ENCODE data around the gene BEST3.
A peak's percentile ranks its signal among the peaks of the same experiment; 100 is the strongest.
"Not testable (repeated sequence)": the region's sequence is repeated elsewhere in the genome, so short reads cannot be mapped to it uniquely, and the experiment has no call there.

The BEST3 gene

DNA sequence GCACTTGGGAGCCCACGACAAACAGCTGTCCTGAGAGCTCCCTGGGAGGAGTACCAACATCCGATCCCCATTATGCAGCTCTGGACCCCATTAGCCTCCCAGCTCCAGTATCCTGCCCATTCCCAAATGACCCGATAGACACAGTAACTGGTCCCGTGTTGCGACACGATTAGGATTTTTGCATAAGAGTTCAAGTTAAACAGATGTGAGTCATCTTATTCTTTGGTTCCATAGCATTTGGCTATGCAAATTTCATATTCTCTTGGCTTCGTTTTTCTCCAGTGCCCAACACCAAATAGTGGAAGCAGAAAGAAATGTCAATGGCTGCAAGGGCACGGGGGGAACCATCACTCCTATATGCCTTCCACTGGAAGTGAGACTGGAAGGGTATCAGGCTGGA, 45.4 kb downstream of the BEST3 start:
- FAIRE-seq (no peak), DNase-seq (ENCODE audit: low spot score) (no peak)

DNA sequence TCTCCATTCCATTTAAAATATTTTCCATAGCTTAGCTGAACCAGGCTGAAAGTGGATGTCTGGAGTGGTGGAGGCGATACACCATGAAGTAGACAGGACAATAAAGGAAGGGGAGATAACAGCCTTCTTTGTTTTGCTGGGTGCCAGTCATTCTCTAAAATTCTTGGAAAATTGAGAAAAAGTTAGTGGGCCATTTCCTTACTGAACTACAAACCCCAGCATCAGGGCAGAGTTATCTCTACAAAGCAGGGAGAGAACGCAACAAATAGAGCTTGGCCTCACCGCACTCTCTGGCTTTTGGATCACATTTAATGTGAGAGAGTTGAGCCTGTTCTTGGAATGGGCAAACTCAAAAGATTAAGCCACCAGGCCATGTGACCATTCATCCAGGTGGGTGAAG, 47.2 kb downstream of the BEST3 start:
- no peak for FAIRE-seq
- DNase-seq (ENCODE audit: low spot score) = no peak

DNA sequence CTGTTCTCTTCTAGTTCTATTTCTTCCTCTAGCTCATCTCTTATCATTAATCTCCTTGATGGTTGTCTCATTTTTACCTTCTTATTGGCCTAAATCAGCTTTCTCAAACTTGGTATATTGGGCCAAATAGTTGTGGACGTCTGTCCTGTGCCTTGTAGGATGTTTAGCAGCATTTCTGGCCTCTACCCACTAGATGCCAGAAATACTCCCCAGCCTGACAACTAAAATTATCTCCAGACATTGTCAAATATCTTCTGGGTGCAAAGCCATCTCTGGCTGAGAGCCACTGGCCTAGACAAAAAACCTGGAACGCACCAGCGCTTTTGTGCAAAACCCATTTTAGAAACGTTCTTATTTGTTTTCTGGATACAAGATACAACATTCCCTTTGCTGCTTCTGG, 49.6 kb downstream of the BEST3 start:
- DNase-seq (ENCODE audit: low spot score) = no peak
- no peak for FAIRE-seq

DNA sequence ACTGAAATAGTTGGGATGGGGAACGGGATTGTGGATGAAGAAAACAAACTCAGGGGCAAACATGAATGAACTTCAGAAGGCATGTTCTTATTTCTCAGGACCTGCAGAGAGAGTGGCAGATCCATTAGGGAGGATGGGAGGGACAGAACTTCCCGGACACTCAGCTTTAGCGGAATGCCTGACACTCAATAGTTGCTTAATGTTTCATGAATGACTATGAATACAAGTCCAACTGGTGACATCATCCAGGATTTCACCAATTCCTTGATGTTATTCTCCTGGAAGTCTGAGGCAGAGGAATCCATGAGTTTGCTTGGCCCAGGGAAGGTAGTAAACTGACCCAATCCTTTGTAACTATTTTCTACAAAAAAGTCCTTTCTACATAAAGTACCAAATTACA, 50.6 kb downstream of the BEST3 start:
- DNase-seq (ENCODE audit: low spot score) = peak; percentile 37
- no peak for FAIRE-seq

DNA sequence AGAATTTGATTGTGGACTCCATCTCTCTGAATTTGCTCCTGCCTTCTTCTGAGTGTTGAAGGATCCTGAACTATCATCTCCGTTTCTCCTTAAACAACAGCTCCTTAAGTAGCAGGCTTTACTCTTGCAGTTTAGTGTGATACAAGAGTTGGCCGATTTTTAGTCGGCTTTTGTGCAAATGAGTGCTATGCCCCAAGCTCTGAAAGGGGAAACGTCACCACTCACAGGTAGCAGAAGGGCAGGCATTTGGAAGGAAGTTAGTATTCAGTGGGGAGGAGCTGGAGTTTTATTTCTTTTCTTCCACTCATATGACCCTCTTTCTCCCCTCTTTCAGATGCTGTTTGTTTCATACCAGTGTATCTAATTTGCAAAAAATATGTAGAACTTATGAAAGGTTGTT, 51.9 kb downstream of the BEST3 start:
- FAIRE-seq (no peak), DNase-seq (ENCODE audit: low spot score) (no peak)

DNA sequence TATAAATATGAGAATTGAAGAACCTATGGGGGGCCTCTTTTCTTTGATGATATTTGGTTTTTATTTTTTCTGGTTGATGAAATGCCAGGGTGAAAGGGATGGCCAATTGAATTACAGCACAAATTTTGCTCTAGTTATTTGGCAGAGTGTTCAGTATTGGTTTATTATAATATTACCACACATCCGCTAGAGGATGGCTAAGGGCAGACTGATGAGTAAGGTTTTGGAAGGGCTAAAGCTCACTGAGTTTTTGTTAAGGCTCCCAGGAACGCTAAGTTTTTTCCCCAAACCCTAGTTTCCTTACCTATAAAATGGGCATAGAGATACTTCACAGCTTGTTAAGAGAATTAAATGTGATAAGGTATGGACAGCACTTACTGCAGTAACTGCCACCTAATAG, 54.1 kb downstream of the BEST3 start:
- DNase-seq (ENCODE audit: low spot score) (no peak), FAIRE-seq (no peak)

DNA sequence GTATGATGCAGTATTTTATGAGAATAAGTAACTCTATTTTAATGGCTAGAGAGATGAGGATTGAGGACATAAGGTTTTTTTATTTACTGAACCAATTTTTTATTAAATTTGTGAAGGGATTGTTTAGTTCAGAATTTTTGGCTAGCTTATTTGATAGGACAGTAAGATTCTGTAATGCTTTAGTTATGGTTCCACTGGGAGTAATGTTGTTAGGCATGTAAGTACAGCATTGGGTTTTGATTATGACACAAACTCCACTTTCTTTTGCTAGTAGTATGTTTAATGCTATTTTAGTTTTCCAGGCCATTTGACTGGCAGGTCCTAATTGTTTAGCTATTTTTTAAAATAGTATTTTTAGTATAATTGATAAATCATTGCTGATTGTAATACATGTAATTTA, 54.6 kb downstream of the BEST3 start:
- FAIRE-seq = no peak
- no peak for DNase-seq (ENCODE audit: low spot score)

DNA sequence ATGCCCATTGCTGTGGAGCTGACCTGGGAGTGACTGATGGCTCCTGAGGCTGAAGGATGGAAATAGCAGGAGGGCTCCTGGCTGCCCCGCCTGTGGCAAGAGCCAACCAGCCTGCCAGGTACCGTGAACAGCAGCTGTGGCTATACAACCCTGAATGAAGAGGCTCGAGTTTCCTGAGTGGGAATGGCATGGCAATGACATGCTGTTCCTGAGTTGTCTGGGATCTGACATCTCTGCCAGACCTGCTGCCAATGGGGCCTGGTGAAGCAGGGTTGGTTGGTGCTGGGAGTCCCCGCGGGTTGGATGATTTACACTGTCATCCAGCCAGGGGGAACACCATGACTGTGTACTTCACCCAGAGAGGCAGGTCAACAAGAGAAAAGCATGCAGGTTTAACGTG, 56.6 kb downstream of the BEST3 start:
- FAIRE-seq (no peak), DNase-seq (ENCODE audit: low spot score) (no peak)

DNA sequence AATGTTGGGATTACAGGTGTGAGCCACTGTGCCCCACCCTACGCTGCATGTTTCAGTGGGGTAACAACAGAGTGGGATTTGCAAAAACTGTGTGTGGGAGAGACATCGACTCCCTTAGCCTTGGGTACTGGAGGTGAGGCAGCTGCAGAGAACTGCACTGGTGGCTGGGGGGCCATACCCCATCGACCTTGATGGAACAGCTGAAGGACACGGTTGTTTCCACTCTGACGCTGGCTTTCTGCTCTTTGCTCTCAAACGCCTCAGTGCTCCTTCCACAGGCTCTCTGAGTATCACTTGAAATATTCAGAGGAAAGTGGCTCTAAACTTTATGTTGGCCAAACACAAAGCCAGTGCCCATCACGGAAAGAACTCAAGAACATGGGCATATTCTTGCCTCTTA, 57.6 kb downstream of the BEST3 start:
- FAIRE-seq = no peak
- no peak for DNase-seq (ENCODE audit: low spot score)

DNA sequence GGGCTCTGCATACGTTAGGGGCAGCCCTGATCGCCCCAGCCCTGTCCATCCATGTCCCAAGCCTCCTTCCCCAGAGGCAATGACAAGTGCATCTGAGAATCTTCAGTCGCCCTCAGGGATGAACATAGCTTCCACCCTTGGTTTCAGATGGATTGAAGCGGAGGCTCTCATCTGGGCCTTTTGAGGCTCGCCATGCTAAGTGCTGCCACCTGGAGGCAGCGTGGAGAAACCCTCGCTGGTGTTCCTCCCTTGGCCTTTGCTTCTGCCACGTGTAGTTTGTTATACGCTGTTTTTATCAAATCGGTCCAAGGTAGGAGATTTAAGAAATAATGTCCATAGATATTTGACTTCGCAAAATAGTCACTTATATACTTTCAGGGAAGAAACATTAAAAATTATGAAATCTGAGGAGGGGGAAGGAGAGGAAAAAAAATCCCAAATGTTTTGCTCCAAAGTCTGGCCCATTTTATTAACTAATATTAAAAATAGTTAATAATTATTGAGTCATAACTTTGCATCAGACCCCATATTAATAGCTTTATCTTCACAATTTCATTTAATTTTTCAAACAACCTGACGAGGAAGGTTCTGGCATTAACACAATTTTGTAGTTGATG, 59.6 kb downstream of the BEST3 start:
- FAIRE-seq = no peak
- DNase-seq (ENCODE audit: low spot score) = peak; percentile 66

DNA sequence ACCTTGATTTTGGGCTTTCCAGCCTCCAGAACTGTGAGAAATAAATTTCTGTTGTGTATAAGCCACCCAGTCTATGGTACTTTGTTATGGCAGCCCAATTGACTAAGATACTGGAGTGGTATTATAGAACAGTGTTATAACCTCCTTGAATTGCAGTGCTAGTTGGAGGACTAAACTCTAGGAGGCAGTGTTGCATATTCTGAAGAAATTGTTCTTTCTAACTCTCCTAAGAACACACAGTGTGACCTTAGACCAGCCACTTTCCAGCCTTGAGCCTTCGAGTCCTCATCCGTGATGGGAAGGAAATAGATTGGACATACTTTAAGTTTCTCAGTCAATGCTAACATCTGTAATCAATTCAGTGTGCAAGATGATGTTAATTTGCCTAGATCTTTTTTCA, 66.0 kb downstream of the BEST3 start:
- no peak for DNase-seq (ENCODE audit: low spot score)
- no peak for FAIRE-seq

DNA sequence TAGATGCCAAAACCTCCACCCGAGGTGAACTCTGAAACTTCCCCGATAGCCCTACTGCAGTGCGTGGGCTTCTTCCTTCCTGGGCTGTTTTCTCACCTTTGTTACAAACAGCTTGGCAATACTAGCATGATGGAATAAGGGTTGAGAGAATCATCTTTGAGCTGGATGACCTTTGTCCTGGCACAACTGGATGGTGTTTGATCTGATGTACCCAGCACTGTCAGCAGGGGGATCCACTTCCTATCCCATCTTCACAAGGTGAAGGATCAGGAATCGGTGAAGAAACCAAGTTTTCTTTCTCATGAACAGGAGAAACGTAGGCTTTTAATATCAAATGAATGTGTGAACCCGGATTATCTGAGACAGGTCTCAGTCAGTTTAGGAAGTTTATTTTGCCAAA, 68.9 kb downstream of the BEST3 start:
- no peak for FAIRE-seq

DNA sequence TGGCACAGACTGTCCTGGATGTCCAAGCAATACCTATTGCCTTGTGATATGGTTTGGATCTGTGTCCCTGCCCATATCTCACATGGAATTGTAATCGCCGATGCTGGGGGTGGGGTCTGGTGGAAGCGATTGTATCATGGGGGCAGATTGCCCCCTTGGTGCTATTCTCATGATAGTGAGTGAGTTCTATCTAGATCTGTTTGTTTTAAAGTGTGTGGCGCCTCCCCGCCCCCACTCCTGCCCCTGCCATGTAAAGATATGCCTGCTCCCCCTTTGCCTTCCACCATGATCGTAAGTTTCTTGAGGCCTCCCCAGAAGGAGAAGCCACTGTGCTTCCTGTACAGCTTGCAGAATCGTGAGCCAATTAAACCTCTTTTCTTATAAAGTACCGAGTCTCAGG, 71.6 kb downstream of the BEST3 start:
- no peak for FAIRE-seq
- no peak for DNase-seq (ENCODE audit: low spot score)

More for the DNA sequence above, 68.9 kb downstream of the BEST3 start:
- peak; percentile 8 for DNase-seq (ENCODE audit: low spot score)

DNA sequence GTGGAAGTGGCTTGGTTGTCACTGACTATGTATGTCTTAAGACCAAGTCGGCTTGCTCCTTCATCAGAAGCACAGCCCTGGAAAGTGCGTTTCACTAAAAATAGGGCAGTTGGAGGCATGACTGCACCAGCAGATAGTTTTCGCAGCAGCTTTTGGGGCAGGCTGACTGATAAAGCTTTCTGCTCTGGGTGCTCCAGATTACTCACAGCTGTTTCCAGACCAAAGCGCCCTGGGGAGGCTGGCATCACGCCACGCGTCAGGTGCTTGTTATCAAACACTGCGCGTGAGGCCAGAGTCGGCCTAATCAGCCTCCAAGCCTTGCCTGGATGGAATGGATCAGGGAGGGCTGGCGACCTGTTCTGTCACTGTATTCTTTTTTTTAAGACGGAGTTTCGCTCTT, 75.1 kb downstream of the BEST3 start:
- FAIRE-seq (no peak), DNase-seq (ENCODE audit: low spot score) (no peak)

DNA sequence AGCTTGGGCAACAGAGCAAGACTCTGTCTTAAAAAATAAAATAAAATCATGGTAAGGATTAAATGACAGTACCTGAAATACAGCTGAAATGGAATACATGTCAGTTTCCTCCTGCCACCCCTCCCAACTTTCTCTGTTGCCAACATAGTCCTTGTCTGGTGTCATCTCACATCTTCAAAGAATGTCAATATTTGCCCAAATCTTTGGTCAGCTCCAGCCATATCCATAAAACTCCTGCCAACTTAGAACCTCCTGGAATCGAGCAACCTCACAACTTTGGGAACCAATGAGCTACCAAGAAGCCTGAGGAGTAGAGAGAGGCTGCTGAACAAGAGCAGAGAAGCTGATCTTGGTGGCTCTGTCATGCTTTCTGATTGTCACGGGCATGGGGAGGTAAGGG, 77.6 kb downstream of the BEST3 start:
- no peak for DNase-seq (ENCODE audit: low spot score)
- FAIRE-seq = no peak

DNA sequence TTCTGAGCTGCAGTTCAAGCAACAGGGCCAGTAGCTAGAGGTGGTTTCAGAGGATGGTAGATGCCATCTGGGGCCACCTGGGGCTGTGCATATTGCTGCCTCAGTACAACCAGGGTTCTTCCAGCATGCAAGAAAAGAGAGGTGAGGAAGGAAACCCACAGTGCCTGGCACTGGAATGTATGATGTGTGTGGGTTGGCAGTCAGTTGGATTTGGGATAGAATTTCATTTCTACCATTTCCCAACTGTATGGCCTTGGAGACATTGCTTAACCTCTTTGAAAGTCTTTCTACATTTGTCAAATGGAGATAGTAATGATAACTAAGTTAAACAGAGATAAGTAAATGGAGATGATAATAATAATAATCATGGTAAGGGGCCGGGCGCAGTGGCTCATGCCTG, 78.2 kb downstream of the BEST3 start:
- FAIRE-seq (no peak), DNase-seq (ENCODE audit: low spot score) (no peak)

DNA sequence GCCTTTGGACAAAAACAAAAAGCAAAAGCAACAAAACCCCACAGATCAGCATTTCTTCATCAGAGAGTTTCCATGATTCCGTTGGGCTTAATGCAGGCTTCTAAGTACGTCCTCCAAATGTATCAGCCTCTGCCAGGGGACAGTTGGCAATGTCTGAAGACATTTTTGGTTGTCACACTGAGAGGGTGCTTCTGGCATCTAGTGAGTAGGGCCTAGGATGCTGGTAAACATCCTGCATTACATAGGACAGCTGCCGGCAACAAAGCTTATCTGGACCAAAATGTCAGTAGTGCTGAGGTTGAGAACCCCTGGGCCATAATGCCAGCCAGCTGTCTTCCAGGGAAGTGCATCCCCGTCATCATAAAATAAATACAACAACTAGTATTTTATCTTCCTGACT, 79.0 kb downstream of the BEST3 start:
- FAIRE-seq (no peak), DNase-seq (ENCODE audit: low spot score) (no peak)

DNA sequence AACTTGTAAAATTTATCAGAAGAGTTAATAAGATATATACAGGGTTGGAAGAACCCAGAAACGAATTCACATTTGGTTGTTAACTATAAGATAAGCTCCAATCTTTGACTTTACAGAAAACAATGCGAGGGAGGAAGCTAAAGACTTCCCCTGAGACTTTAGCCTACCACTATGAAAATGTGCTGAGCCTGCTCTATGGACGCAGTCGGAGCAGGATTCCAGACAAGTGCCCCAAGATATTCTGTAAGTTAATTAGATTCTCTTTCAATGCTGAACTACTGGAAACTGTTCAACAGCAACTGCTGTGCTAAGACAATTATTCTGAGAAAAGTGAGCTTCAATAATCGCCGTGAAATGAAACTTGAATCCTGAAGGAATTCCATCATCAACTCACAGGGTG, 80.1 kb downstream of the BEST3 start:
- DNase-seq (ENCODE audit: low spot score) (no peak), FAIRE-seq (no peak)

DNA sequence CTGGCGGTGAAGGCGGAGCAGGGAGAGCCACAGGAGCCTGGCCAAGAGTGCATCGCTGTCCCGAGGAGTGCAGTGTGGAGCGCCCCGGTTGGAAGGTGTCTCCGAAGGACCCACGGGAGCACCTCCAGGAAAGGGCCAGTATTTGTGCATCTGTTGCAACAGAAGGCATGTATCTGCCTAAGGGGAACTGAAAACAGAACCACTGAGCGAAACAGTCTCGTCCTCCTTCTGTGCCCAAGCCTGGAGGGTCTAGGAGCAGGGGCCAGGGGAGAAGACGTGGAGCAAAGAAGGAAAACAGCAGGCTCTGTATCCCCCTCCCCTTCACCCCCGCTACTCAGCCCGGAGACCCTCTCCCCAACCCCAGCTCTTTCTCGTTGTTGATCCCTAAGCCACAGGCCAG, 83.1 kb downstream of the BEST3 start:
- FAIRE-seq = no peak
- DNase-seq (ENCODE audit: low spot score) = no peak

DNA sequence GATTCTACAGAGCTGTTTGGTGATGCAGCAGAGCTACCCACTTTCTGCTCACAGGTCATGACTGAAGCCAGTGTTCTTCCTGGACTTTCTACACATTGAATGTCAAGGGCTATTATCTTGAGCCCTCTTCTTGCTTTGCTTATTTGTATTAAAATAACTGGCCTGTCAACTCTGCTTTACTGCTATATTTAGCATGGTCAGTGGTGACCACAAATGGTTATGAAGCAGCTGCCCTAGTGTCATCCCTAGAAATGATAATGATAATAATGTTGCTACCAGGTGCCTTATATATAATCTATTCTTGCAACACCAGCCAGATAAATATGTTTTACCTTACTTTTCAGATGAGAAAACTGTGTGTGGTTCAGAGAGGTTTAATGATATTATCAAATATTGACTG, 85.8 kb downstream of the BEST3 start:
- FAIRE-seq = no peak
- DNase-seq (ENCODE audit: low spot score) = no peak

DNA sequence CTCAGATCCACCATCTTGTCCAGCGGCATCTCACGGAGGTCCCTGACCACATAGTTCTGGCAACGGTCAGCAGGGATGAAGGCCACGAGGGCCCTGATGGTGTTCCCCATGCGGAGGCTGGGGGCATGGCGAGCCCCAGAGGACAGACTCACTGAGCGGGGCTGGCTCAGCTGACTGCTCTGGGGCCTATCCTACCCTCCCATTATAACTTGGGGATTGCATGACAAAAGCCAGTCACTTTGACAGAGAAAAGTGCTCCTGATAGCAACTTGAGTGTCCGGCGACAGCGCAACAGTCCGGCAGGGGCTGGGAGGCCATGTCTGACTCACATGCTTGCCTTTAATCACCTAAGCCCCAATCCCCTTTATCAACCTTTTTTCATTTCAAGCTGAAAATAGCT, 88.4 kb downstream of the BEST3 start, which contains the start of gene LRRC10:
Gene LRRC10 (minus strand): TSS at position 179 of the 400 bp plus-strand sequence. CDS start 69 bp downstream, at position 110.
- DNase-seq (ENCODE audit: low spot score) (no peak), FAIRE-seq (no peak)

DNA sequence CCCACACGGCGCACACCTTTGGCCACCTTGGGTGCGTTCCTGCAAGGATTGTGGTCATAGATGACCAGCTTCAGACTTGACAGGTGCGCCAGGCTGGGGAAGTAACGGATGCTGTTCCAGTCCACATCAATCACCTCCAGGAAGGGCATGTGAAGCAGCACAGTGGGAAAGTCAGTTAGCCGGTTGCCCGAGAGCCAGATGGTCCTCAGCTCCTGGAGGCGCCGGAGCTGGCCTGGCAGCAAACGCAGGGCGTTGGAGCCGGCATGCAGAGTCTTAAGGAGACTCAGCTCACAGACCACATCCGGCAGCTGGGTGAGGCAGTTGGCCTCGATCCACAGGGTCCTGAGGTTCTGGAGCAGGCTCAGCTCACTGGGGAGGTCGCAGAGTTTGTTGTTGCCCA, 89.0 kb downstream of the BEST3 start:
- no peak for FAIRE-seq
- DNase-seq (ENCODE audit: low spot score) = no peak

DNA sequence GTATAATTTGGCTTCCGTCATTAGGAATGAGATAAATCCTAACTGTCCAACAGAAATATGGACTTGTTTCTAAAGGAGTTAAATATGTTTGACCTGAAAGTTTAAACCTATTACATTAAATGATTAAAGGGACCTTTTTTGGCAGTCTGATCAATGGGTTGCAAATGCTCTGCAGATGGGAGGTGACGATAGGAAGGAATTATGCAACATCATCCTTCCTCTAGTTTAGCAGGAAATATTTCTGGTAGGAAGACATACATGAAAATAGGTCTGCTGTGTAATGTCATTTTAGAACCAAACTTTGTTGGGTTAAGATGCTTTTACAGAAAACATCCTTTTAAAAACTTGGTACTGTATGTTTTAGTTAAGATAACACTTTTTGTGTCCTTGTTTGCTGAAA, 91.0 kb downstream of the BEST3 start:
- no peak for FAIRE-seq
- DNase-seq (ENCODE audit: low spot score) = no peak

DNA sequence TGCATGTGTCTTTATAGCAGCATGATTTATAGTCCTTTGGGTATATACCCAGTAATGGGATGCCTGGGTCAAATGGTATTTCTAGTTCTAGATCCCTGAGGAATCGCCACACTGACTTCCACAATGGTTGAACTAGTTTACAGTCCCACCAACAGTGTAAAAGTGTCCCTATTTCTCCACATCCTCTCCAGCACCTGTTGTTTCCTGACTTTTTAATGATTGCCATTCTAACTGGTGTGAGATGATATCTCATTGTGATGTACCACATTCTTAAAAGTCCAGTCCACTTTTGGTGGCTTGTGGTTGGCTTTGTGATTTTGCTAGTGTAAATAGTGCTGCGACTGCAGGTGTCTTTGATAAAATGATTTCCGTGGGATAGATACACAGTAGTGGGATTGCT, 94.8 kb downstream of the BEST3 start:
- DNase-seq (ENCODE audit: low spot score); FAIRE-seq: not testable (repeated sequence)

All from urothelium cell line (cell line).